Measurements from ENCODE around the gene ATP6V1F.

The ATP6V1F gene

DNA sequence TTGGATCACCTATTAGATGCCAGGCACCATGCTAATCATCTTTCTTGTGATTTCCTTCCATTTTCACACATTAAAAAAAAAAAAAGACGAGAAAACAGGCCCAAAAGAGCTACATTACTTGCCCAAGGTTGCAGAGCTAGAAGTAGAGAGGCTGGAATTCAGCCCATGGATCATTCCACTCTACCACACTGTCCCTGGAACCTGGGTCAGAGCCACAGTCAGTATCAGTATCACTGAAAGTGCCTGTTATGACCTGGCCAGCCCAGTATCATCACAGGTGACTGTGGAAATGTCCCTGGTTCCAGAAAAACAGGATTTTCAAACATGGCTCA, 35.8 kb upstream of the ATP6V1F start:
- TF ChIP-seq HDGF (IDR thresholded peaks at IDR 0.05; ENCODE audit: borderline replicate concordance) = no peak
- no peak for TF ChIP-seq FOXM1 (IDR thresholded peaks at IDR 0.05; ENCODE audit: borderline replicate concordance)
- TF ChIP-seq ZNF384 (IDR thresholded peaks at IDR 0.05) = no peak
- TF ChIP-seq ELF4 (IDR thresholded peaks at IDR 0.05) = no peak
- TF ChIP-seq SP1 (IDR thresholded peaks at IDR 0.05) = no peak
- POLR2A ChIA-PET = interaction anchor here (0.9 to 1.2 kb wide), 2 partner anchors 34 to 36 kb away, joined by 3 to 6 read pairs; no protein-coding TSS in a partner anchor
- CTCF ChIA-PET = interaction anchor here (0.7 to 1.0 kb wide), 2 partner anchors 46 to 161 kb away, joined by 3 to 8 read pairs; no protein-coding TSS in a partner anchor
- DNase-seq (ENCODE audit: extremely low spot score) = no peak

DNA sequence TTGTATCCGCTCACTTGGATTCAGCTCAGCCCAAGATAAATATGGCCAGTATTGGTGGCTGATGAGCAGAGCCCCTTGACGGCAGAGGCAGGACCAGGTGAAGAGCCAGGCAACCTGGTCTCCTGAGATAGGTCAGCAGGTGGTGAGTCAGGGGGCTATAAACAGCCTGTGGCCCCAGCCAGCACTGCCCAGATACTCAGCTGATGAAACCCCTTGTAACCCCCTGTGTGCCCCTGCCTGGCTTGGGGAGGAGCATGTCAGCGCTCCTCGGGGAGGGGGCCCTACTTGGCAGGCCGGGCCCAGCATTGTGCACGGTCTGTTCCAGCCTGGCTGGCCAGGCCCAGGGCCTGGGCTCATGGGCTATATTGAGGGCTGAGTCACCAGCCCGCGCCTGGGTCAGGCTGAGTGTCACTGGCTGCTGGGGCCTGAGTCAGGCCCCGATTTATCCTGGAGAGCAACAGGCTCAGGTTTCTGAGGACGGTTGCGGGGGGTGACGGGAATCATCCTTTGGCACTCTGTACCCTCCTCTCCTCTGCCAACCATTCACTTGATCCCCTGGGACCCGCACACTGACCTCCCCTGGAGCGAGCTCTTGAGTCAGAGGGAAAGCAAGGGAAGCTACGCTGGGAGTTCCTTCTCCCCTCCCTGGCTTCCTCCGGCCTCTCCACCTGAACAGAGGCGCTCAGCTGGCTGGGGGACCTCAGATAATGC, 35.3 kb upstream of the ATP6V1F start:
- no peak for DNase-seq (ENCODE audit: extremely low spot score)
- no peak for TF ChIP-seq FOXA1 (IDR thresholded peaks at IDR 0.05)
- no peak for TF ChIP-seq SP1 (IDR thresholded peaks at IDR 0.05)
- no peak for TF ChIP-seq LEF1 (IDR thresholded peaks at IDR 0.05; ENCODE audit: borderline replicate concordance)
- TF ChIP-seq L3MBTL2 (conservative IDR thresholded peaks at IDR 0.05) = no peak
- no peak for TF ChIP-seq BHLHE40 (IDR thresholded peaks at IDR 0.05; ENCODE audit: borderline replicate concordance)
- no peak for TF ChIP-seq ELF4 (IDR thresholded peaks at IDR 0.05)
- TF ChIP-seq FOXM1 (IDR thresholded peaks at IDR 0.05; ENCODE audit: borderline replicate concordance) = no peak
- TF ChIP-seq TARDBP (IDR thresholded peaks at IDR 0.05) = no peak
- ChIA-PET POLR2A (interaction anchor here (0.9 to 1.5 kb wide), 3 partner anchors 33 to 36 kb away, joined by 3 to 6 read pairs (median 3); no protein-coding TSS in a partner anchor), CTCF (interaction anchor here (0.6 to 1.0 kb wide), 4 partner anchors 15 to 382 kb away, joined by 3 to 8 read pairs (median 4); no protein-coding TSS in a partner anchor)

DNA sequence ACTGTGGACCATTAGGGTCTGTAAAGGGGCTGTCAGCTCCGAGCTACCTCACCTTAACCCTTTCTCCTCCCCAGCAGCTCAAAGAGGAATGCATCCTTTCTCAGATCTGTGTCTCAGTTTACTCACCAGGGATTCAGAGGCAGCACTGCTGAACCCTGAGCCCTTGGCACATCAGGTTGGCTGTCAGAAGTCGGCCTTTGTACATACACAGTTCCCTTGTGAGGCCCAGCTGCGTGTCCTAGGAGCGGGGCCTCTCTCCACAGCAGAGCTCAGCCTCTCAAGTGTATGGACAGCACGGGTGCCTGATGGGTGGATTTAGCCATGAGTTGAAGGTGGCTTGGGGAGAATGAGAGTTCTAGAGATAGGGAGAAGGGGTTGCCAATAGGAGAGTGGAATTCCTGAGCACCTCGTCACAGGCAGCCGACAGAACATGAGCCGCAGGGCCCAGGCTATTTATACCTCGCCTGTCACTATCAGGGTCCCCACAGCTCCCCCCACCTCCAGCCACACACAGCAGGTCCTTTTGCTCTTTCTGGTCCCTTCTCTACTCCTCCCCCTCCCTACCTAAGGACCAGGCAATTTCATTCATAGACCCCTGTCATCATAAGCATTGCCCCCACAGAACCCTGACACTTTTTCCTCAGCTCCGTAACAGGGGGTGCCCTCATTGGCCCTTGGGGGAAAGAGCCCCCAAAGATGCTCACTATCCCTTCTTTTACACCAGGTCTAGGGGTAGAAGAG, 34.5 kb upstream of the ATP6V1F start:
- no peak for DNase-seq (ENCODE audit: extremely low spot score)
- TF ChIP-seq, protein P1, sequence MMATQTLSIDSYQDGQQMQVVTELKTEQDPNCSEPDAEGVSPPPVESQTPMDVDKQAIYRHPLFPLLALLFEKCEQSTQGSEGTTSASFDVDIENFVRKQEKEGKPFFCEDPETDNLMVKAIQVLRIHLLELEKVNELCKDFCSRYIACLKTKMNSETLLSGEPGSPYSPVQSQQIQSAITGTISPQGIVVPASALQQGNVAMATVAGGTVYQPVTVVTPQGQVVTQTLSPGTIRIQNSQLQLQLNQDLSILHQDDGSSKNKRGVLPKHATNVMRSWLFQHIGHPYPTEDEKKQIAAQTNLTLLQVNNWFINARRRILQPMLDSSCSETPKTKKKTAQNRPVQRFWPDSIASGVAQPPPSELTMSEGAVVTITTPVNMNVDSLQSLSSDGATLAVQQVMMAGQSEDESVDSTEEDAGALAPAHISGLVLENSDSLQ (IDR thresholded peaks at IDR 0.05) = no peak
- no peak for TF ChIP-seq CTBP1 (IDR thresholded peaks at IDR 0.05; ENCODE audit: borderline replicate concordance)
- no peak for TF ChIP-seq ELF4 (IDR thresholded peaks at IDR 0.05)
- TF ChIP-seq HDGF (IDR thresholded peaks at IDR 0.05; ENCODE audit: borderline replicate concordance) = no peak
- TF ChIP-seq L3MBTL2 (conservative IDR thresholded peaks at IDR 0.05) = no peak
- no peak for TF ChIP-seq FOXM1 (IDR thresholded peaks at IDR 0.05; ENCODE audit: borderline replicate concordance)
- TF ChIP-seq SP1 (IDR thresholded peaks at IDR 0.05) = no peak
- TF ChIP-seq SUZ12 (IDR thresholded peaks at IDR 0.05) = no peak
- CTCF ChIA-PET = interaction anchor here (1.0 kb wide), 1 partner anchor 15 kb away, joined by 4 read pairs; no protein-coding TSS in a partner anchor
- POLR2A ChIA-PET = interaction anchor here (1.0 to 1.5 kb wide), 2 partner anchors 34 to 35 kb away, joined by 3 read pairs; partner anchors contain the start of gene ATP6V1F

DNA sequence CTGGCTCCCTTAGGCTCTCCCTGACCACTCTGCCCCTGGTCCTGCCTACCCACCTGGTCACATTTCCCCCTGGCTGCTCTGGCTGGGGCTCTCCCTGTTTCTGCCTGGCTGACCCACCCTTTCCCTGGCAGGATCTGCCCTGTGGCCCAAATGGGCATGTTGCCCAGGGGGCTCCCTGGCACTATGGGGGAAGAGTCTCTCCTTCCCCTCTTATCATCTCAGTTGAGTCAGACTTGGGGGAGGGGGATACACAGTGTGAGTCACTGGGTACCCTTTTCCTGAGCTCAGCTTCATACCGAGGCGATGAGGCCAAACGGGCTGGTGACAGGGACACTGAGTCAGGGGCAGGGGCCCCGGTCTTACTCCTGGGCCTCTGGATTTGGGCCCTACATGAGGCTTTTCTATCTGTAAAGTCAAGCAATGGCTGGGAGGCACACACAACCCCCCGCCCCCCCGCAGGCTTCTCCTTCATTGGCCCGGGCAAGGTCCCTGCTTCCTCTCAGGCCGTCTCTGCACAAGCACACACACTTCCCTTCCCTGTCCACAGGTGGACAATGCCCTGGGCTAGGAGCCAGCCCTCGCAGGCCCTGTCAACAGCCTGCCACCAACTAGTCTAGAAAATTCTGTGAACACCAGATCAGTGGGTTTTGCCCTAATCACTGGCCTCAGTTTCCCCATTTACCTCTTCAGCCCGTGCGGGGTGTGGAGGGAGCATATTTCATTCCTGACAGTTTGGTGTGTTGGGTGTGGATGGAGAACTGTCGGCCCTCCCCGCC, 33.1 kb upstream of the ATP6V1F start:
- ChIA-PET CTCF (no interaction called here), POLR2A (interaction anchor here (1.0 kb wide), 1 partner anchor 89 kb away, joined by 3 read pairs; no protein-coding TSS in a partner anchor)
- TF ChIP-seq, protein P1 (IDR thresholded peaks at IDR 0.05) = no peak
- TF ChIP-seq SP1 (IDR thresholded peaks at IDR 0.05) = no peak
- TF ChIP-seq TARDBP (IDR thresholded peaks at IDR 0.05) = no peak
- no peak for TF ChIP-seq SUZ12 (IDR thresholded peaks at IDR 0.05)
- no peak for TF ChIP-seq FOXK2 (IDR thresholded peaks at IDR 0.05)
- no peak for TF ChIP-seq ZNF384 (IDR thresholded peaks at IDR 0.05)
- no peak for TF ChIP-seq ELF4 (IDR thresholded peaks at IDR 0.05)
- TF ChIP-seq CTBP1 (IDR thresholded peaks at IDR 0.05; ENCODE audit: borderline replicate concordance) = no peak
- TF ChIP-seq ARNT (IDR thresholded peaks at IDR 0.05) = no peak
- no peak for TF ChIP-seq NFRKB (IDR thresholded peaks at IDR 0.05)
- TF ChIP-seq FOXM1 (IDR thresholded peaks at IDR 0.05; ENCODE audit: borderline replicate concordance) = no peak
- no peak for TF ChIP-seq FOXA1 (IDR thresholded peaks at IDR 0.05)
- no peak for TF ChIP-seq HDGF (IDR thresholded peaks at IDR 0.05; ENCODE audit: borderline replicate concordance)
- TF ChIP-seq L3MBTL2 (conservative IDR thresholded peaks at IDR 0.05) = no peak
- TF ChIP-seq BHLHE40 (IDR thresholded peaks at IDR 0.05; ENCODE audit: borderline replicate concordance) = no peak
- no peak for TF ChIP-seq LEF1 (IDR thresholded peaks at IDR 0.05; ENCODE audit: borderline replicate concordance)
- DNase-seq (ENCODE audit: extremely low spot score) = no peak

DNA sequence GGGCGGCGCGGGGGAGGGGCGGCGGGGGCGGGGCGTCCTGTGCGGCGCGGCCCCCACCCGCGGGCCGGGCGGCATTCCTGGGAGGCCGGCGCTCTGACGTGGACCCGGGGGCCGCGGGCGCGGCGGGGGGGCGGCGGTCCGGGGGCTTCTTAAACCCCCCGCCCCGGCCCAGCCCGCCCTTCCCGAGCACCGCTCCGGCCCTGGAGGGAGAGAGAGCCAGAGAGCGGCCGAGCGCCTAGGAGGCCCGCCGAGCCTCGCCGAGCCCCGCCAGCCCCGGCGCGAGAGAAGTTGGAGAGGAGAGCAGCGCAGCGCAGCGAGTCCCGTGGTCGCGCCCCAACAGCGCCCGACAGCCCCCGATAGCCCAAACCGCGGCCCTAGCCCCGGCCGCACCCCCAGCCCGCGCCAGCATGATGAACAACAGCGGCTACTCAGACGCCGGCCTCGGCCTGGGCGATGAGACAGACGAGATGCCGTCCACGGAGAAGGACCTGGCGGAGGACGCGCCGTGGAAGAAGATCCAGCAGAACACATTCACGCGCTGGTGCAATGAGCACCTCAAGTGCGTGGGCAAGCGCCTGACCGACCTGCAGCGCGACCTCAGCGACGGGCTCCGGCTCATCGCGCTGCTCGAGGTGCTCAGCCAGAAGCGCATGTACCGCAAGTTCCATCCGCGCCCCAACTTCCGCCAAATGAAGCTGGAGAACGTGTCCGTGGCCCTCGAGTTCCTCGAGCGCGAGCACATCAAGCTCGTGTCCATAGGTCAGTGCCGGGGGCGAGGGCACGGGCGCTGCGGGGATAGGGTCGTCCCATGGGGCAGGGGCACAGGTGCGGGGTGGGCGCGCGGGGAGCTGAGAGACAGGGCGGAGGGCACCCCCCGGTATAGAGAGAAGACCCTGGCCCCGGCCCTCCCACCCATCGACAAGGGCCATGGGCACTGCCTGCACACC, 32.2 kb upstream of the ATP6V1F start, which contains the start of gene FLNC:
Gene FLNC, plus strand, starts transcription at position 176 of the 947 bp plus-strand sequence. Its CDS starts 232 bp downstream, at position 408.
- POLR2A ChIA-PET = interaction anchor here (0.8 to 3.0 kb wide), 9 partner anchors 8 to 375 kb away, joined by 3 to 32 read pairs (median 3); partner anchors contain the start of genes ATP6V1F, CALU and HILPDA
- CTCF ChIA-PET = interaction anchor here (3.2 kb wide), 1 partner anchor 11 kb away, joined by 15 read pairs; no protein-coding TSS in a partner anchor
- no peak for TF ChIP-seq FOXM1 (IDR thresholded peaks at IDR 0.05; ENCODE audit: borderline replicate concordance)
- peak; percentile 35 for TF ChIP-seq L3MBTL2 (conservative IDR thresholded peaks at IDR 0.05)
- peak; percentile 45 for DNase-seq (ENCODE audit: extremely low spot score)
